ENCODE data around the gene SH3BP4. TPM values are rescaled to one million over a fixed set of nuclear protein-coding genes. Genes with fewer than 3 reads are reported as not detected.
A peak's percentile ranks its signal among the peaks of the same experiment; 100 is the strongest.

SH3BP4 gene
- total RNA-seq, 1 experiment from 2014 or later: 93.8 TPM

- no peak overlapping the region for H3K27ac ChIP-seq (ENCODE audit: insufficient read length, low read depth, low read length)
- H2BK5ac ChIP-seq (ENCODE audit: insufficient read length, low read length): no peak overlapping the region
- WGBS (ENCODE audit: extremely low coverage, insufficient read length, low lambda C conversion rate): no CpG with 5 or more reads among the region's 12 CpGs
- no peaks in the 10 kb centered on the region for H3K27me3 ChIP-seq (ENCODE audit: insufficient read depth, low read length)
- no peak overlapping the region for H3K4me2 ChIP-seq (ENCODE audit: insufficient read depth, insufficient read length, low read length)
- no peak overlapping the region for H3K18ac ChIP-seq (ENCODE audit: insufficient read length, low read depth, low read length)
- no peak overlapping the region for H2AFZ ChIP-seq (ENCODE audit: low read length)
- H3K4me1 Mint-ChIP-seq: peaks cover 13 to 16% of the 10 kb centered on the region in 2 experiments
- peak; percentile 10 for DNase-seq
- no peak overlapping the region for H2BK20ac ChIP-seq (ENCODE audit: low read depth, low read length, poor library complexity, severe bottlenecking)
- H3K79me1 ChIP-seq (ENCODE audit: insufficient read depth, low read depth, low read length, poor library complexity, severe bottlenecking): no peaks in the 10 kb centered on the region
- no peaks in the 10 kb centered on the region for H4K20me1 ChIP-seq (ENCODE audit: control insufficient read depth, insufficient read depth, insufficient read length)
- H3K9ac ChIP-seq (ENCODE audit: extremely low read depth, insufficient read length, low read length): no peak overlapping the region
- H2BK15ac ChIP-seq (ENCODE audit: low read depth, low read length): no peak overlapping the region
- no peaks in the 10 kb centered on the region for H3K23me2 ChIP-seq (ENCODE audit: insufficient read length, low read depth, low read length, poor library complexity, severe bottlenecking)
- no peaks in the 10 kb centered on the region for H3K79me2 ChIP-seq (ENCODE audit: insufficient read depth, low read length)
- H3K14ac ChIP-seq (ENCODE audit: insufficient read depth, low read length): no peak overlapping the region
- no peaks in the 10 kb centered on the region for H3K9me3 ChIP-seq (ENCODE audit: control insufficient read depth, low read depth, low read length)
- H3K23ac ChIP-seq (ENCODE audit: insufficient read length, low read depth, low read length): no peak overlapping the region
- no peak overlapping the region for H3K56ac ChIP-seq (ENCODE audit: insufficient read length, low read depth, low read length)
- no peak overlapping the region for H3T11ph ChIP-seq (ENCODE audit: low read length)
- no peak overlapping the region for H4K91ac ChIP-seq (ENCODE audit: insufficient read length, low read depth, low read length)
- H4K8ac ChIP-seq (replicated peaks; ENCODE audit: insufficient read length, low read depth, low read length): no peak overlapping the region
- H3K4ac ChIP-seq (ENCODE audit: low read depth, low read length): no peak overlapping the region
- H4K5ac ChIP-seq (ENCODE audit: insufficient read length, low read depth, low read length): no peak overlapping the region
- no peak overlapping the region for H3K4me3 Mint-ChIP-seq
- H3K4me1 ChIP-seq (ENCODE audit: insufficient read depth, low read length): no peaks in the 10 kb centered on the region
- H3K9me3 Mint-ChIP-seq: no peaks in the 10 kb centered on the region
- TF ChIP-seq CTCF (conservative IDR thresholded peaks at IDR 0.05): no peak
- peaks cover 4% of the 10 kb centered on the region; the same call in 1 of the 2 replicates for H3K27me3 Mint-ChIP-seq (ENCODE audit: low read depth)
- no peaks in the 10 kb centered on the region for H3K36me3 Mint-ChIP-seq (ENCODE audit: insufficient read depth in 1 of 3, low read depth in 3 of 3)
- H2BK120ac ChIP-seq (ENCODE audit: low read depth, low read length, poor library complexity, severe bottlenecking): no peak overlapping the region
- peak overlapping the region in 1 of 3 experiments; percentile 69; a peak in 1 of 7 replicates for H3K27ac Mint-ChIP-seq
- H2BK12ac ChIP-seq (ENCODE audit: insufficient read length, low read depth, low read length): no peak overlapping the region
- H2AK5ac ChIP-seq (ENCODE audit: insufficient read length, low read length): no peak overlapping the region
Measured at GRCh38 chr2:234905547-234906265, 46.1 kb upstream of the SH3BP4 start.
